Stomach (tissue), 9 donors: ENCODE data around the gene CDK1. TPM values are rescaled to one million over a fixed set of nuclear protein-coding genes. Genes with fewer than 3 reads are reported as not detected.

Experiments
- DNase-seq, 2 donors: peaks; one replicate each; pipeline versions ENCODE4 v3.0.0 to v3.0.0-alpha.2; 2013 to 2019
- H3K27ac ChIP-seq, 5 donors: fragments of 200-600 bp in 4 of 5; sonication (generic) in 4 of 5; one replicate each; pipeline ENCODE4 v1.5.1; 2013 to 2019; ENCODE audit warnings: mild to moderate bottlenecking in 1 of 5, moderate library complexity in 1 of 5
- H3K27me3 ChIP-seq, 3 donors: fragments of 200-600 bp; sonication (generic); one replicate each; pipeline ENCODE4 v1.5.1; 2017 to 2019; ENCODE audit warnings: mixed run types in 1 of 3
- H3K36me3 ChIP-seq, 4 donors: fragments of 200-600 bp; sonication (generic); 1 replicate in 3 of 4; 2 replicates in 1 of 4; pipeline ENCODE4 v1.5.1; 2016 to 2019
- H3K4me1 ChIP-seq, 4 donors: fragments of 200-600 bp; sonication (generic); one replicate each; pipeline ENCODE4 v1.5.1; 2016 to 2019
- H3K4me3 ChIP-seq, 4 donors: fragments of 200-600 bp; sonication (generic) in 3 of 4; one replicate each; pipeline ENCODE4 v1.5.1; 2016 to 2019; ENCODE audit warnings: mild to moderate bottlenecking in 1 of 4
- H3K9me3 ChIP-seq, 4 donors: fragments of 200-600 bp; sonication (generic); one replicate each; pipeline ENCODE4 v1.5.1; 2016 to 2019
- CTCF ChIP-seq, 7 experiments: fragments of 450-650 bp in 4 of 7; fragments of 200-600 bp in 3 of 7; sonication (generic) in 3 of 7; IDR thresholded peaks; one replicate each; pipeline ENCODE4 v1.5.1; 2016 to 2019; ENCODE audit warnings: antibody characterized with exemption in 7 of 7, control low read depth in 2 of 7, mild to moderate bottlenecking in 1 of 7
- EP300 ChIP-seq: sonication (generic); formaldehyde crosslinking; IDR thresholded peaks from one replicate; pipeline ENCODE4 v1.6.1; 2017; ENCODE audit warnings: antibody characterized with exemption
- POLR2A ChIP-seq, 4 donors: fragments of 450-650 bp; IDR thresholded peaks; one replicate each; pipeline ENCODE4 v1.6.1; 2016; ENCODE audit warnings: antibody characterized with exemption in 4 of 4, control low read depth in 2 of 4, mild to moderate bottlenecking in 1 of 4, moderate library complexity in 1 of 4
- POLR2AphosphoS5 ChIP-seq, 3 donors: sonication (generic); formaldehyde crosslinking; IDR thresholded peaks; one replicate each; pipeline ENCODE4 v1.6.1; 2016; ENCODE audit warnings: antibody characterized with exemption in 3 of 3
- WGBS, 5 donors: extraction: QIAGEN DNeasy Blood & Tissue Kit in 3 of 5; methylation state at CpG; one replicate each; pipeline versions ENCODE4 v1.1.5 to v1.1.7; 2013 to 2018; 5-methylcytosine and 5-hydroxymethylcytosine counted together
- intact Hi-C: fragments of 100-400 bp; cut with DNase I; formaldehyde crosslinking; loops from one replicate; pipeline ENCODE4 v1.15.1; 2023; ENCODE audit warnings: low total_unique reads
- polyA plus RNA-seq, 3 donors: library from polyadenylated mRNA; stranded (reverse); fragments of 200-250 nt; gene quantifications; one replicate each; pipeline ENCODE4 v1.2.3, GENCODE V29; 2013
- total RNA-seq, 5 donors: library from RNA; depleted of rRNA; stranded (reverse); fragments of >200 nt; gene quantifications; one replicate each; pipeline versions ENCODE4 v1.1.0 to v1.2.3, GENCODE V29; 2014 to 2016
- donor health status: healthy with polysubstance abuse.
- donor health status: Bipolar disorder and iron deficiency.
- donor health status: healthy.

Gene CDK1
- total and polyA plus RNA-seq, 8 donors: 1.8 to 33.2 (median 4.7) TPM

- Histone ChIP-seq H3K4me3 (no peak overlapping the region), H3K27ac (no peak overlapping the region), H3K4me1 (no peaks in the 10 kb centered on the region), H3K36me3 (no peaks in the 10 kb centered on the region), H3K27me3 (no peaks in the 10 kb centered on the region), H3K9me3 (no peaks in the 10 kb centered on the region)
- no peak for TF ChIP-seq POLR2A (IDR thresholded peaks at IDR 0.05)
- no peak for TF ChIP-seq POLR2AphosphoS5 (IDR thresholded peaks at IDR 0.05)
- TF ChIP-seq EP300: no peak
- no peak for TF ChIP-seq CTCF (IDR thresholded peaks at IDR 0.05)
- no peak for DNase-seq
- intact Hi-C loops: no loop called here
- WGBS, 5 donors: 91 to 100% (median 95%) methylated on average over 3 of the region's 3 CpGs
These were observed 35.8 kb upstream of the CDK1 start for GRCh38 chr10:60742512-60742911.

GRCh38 chr10:60747817-60748469 lies 30.3 kb upstream of the CDK1 start:
- Histone ChIP-seq H3K9me3 (no peaks in the 10 kb centered on the region), H3K36me3 (no peaks in the 10 kb centered on the region), H3K27me3 (no peaks in the 10 kb centered on the region), H3K4me3 (no peak overlapping the region), H3K4me1 (no peaks in the 10 kb centered on the region), H3K27ac (no peak overlapping the region)
- intact Hi-C loops: no loop called here
- 58 to 66% (median 61%) methylated on average over 2 of the region's 2 CpGs for WGBS, 5 donors
- TF ChIP-seq CTCF (IDR thresholded peaks at IDR 0.05): no peak
- no peak for TF ChIP-seq EP300
- TF ChIP-seq POLR2A (IDR thresholded peaks at IDR 0.05): no peak
- TF ChIP-seq POLR2AphosphoS5 (IDR thresholded peaks at IDR 0.05): no peak
- DNase-seq: no peak

- Histone ChIP-seq H3K9me3 (no peaks in the 10 kb centered on the region), H3K27ac (no peak overlapping the region), H3K4me3 (no peak overlapping the region), H3K36me3 (no peaks in the 10 kb centered on the region), H3K27me3 (no peaks in the 10 kb centered on the region), H3K4me1 (no peaks in the 10 kb centered on the region)
- no peak for TF ChIP-seq POLR2A (IDR thresholded peaks at IDR 0.05)
- TF ChIP-seq EP300: no peak
- TF ChIP-seq CTCF (IDR thresholded peaks at IDR 0.05): no peak
- TF ChIP-seq POLR2AphosphoS5 (IDR thresholded peaks at IDR 0.05): no peak
- no peak for DNase-seq
- intact Hi-C loops: no loop called here
- WGBS, 5 donors: 89 to 100% (median 96%) methylated on average over 1 of the region's 1 CpG
These were observed 25.1 kb upstream of the CDK1 start for GRCh38 chr10:60753152-60753551.

- no peak for DNase-seq
- Histone ChIP-seq H3K4me3 (no peak overlapping the region), H3K27me3 (no peaks in the 10 kb centered on the region), H3K9me3 (no peaks in the 10 kb centered on the region), H3K4me1 (no peaks in the 10 kb centered on the region), H3K36me3 (no peaks in the 10 kb centered on the region), H3K27ac (no peak overlapping the region)
- TF ChIP-seq POLR2AphosphoS5 (IDR thresholded peaks at IDR 0.05) (peak in 2 of 3 donors; percentile 25 to 69), CTCF (IDR thresholded peaks at IDR 0.05) (no peak)
- WGBS, 5 donors: 32 to 67% (median 44%) methylated on average over 5 of the region's 5 CpGs
- intact Hi-C loops: no loop called here
These were observed 24.5 kb upstream of the CDK1 start for GRCh38 chr10:60753817-60754216.
